Keratinocyte (primary cell): Measurements from ENCODE around the gene RSL1D1. TPM values are rescaled to one million over a fixed set of nuclear protein-coding genes. Genes with fewer than 3 reads are reported as not detected.

Experiments
- DNase-seq: peaks from one replicate; pipeline ENCODE4 v3.0.0-alpha.2; 2011; ENCODE audit warnings: low read depth, missing footprints, low spot score
- FAIRE-seq: peaks from 2 replicates; lab custom pipeline; 2011; peaks lifted over from hg19 to GRCh38; lab: Jason Lieb, UNC
- H2AFZ ChIP-seq: 2 replicates; pipeline ENCODE4 v1.6.0; 2012; ENCODE audit warnings: low read length, control low read depth, inconsistent platforms; ENCODE audit not compliant: control insufficient read depth
- H3K27ac ChIP-seq: 2 replicates; pipeline ENCODE4 v1.5.1; 2011; ENCODE audit warnings: low read length; ENCODE audit not compliant: control insufficient read depth, insufficient read depth
- H3K27me3 ChIP-seq: 3 replicates; pipeline ENCODE4 v1.6.0; 2011; ENCODE audit warnings: low read length; ENCODE audit not compliant: control insufficient read depth, insufficient read depth; ENCODE audit errors: extremely low read depth
- H3K36me3 ChIP-seq, 2 experiments: 2 replicates in 1 of 2; 3 replicates in 1 of 2; pipeline ENCODE4 v1.5.1; 2011; ENCODE audit warnings: low read length in 2 of 2, mild to moderate bottlenecking in 1 of 2; ENCODE audit not compliant: control insufficient read depth in 2 of 2, insufficient read depth in 2 of 2; ENCODE audit errors: extremely low read depth in 1 of 2
- H3K4me1 ChIP-seq: 3 replicates; pipeline ENCODE4 v1.5.1; 2011; ENCODE audit warnings: low read length; ENCODE audit not compliant: control insufficient read depth, insufficient read depth; ENCODE audit errors: extremely low read depth
- H3K4me2 ChIP-seq: 3 replicates; pipeline ENCODE4 v1.6.0; 2011; ENCODE audit warnings: low read depth, low read length; ENCODE audit not compliant: control insufficient read depth, insufficient read depth; ENCODE audit errors: extremely low read depth
- H3K4me3 ChIP-seq, 3 experiments: fragments of 200-600 bp in 1 of 3; sonication (generic) in 1 of 3; 2 replicates in 2 of 3; 3 replicates in 1 of 3; pipeline ENCODE4 v1.5.1; 2011 to 2016; ENCODE audit warnings: low read length in 3 of 3, mild to moderate bottlenecking in 3 of 3, control low read depth in 2 of 3, inconsistent platforms in 1 of 3, low read depth in 1 of 3, mixed read lengths in 1 of 3, mixed run types in 1 of 3, moderate library complexity in 1 of 3; ENCODE audit not compliant: control insufficient read depth in 2 of 3, insufficient read depth in 2 of 3; ENCODE audit errors: extremely low read depth in 1 of 3
- H3K79me2 ChIP-seq: 2 replicates; pipeline ENCODE4 v1.6.0; 2012; ENCODE audit warnings: low read length; ENCODE audit not compliant: control insufficient read depth, insufficient read depth
- H3K9ac ChIP-seq: 3 replicates; pipeline ENCODE4 v1.6.0; 2011; ENCODE audit warnings: low read length; ENCODE audit not compliant: control insufficient read depth, insufficient read depth; ENCODE audit errors: extremely low read depth
- H3K9me1 ChIP-seq: 3 replicates; pipeline ENCODE4 v1.6.0; 2011; ENCODE audit warnings: low read length; ENCODE audit not compliant: control insufficient read depth, insufficient read depth; ENCODE audit errors: extremely low read depth
- H3K9me3 ChIP-seq: 2 replicates; pipeline ENCODE4 v1.5.1; 2012; ENCODE audit warnings: low read depth, low read length; ENCODE audit not compliant: control insufficient read depth
- H4K20me1 ChIP-seq: 3 replicates; pipeline ENCODE4 v1.6.0; 2011; ENCODE audit warnings: low read length; ENCODE audit not compliant: control insufficient read depth, insufficient read depth; ENCODE audit errors: extremely low read depth
- EZH2 ChIP-seq: IDR thresholded peaks from one replicate; pipeline ENCODE4 v1.6.1; 2012; ENCODE audit warnings: inconsistent platforms, mild to moderate bottlenecking, low read length, moderate library complexity
- dilution Hi-C: fragments of 300-500 bp; cut with MboI; formaldehyde crosslinking; loops from one replicate; pipeline ENCODE4 v1.7.0; 2020; ENCODE audit warnings: low sequenced_read_pairs; ENCODE audit not compliant: extremely low pct_ligation_motif_present
- polyA plus RNA-seq, 5 experiments: library from polyadenylated mRNA; depleted of rRNA in 3 of 5; stranded (reverse) in 3 of 5; stranded (forward) in 1 of 5; unstranded in 1 of 5; fragments of >200 nt; gene quantifications; 1 replicate in 1 of 5; 2 replicates in 3 of 5; 3 replicates in 1 of 5; pipeline versions ENCODE4 v1.2.1 to v1.2.3, GENCODE V29; 2011 to 2012; ENCODE audit warnings: missing spikeins in 2 of 5, low read depth in 1 of 5, low replicate concordance in 1 of 5
- TF ChIP-seq, protein P1 (sequence below), 3 experiments: IDR thresholded peaks in 1 of 3; conservative IDR thresholded peaks in 1 of 3; optimal IDR thresholded peaks in 1 of 3; 2 replicates in 2 of 3; 3 replicates in 1 of 3; pipeline versions ENCODE3 to v1.5.1; 2011; ENCODE audit warnings: low read length in 3 of 3, mild to moderate bottlenecking in 3 of 3, moderate library complexity in 2 of 3, control low read depth in 1 of 3, inconsistent platforms in 1 of 3; ENCODE audit not compliant: insufficient read depth in 2 of 3; ENCODE audit errors: extremely low read depth in 1 of 3

Gene RSL1D1
- polyA plus RNA-seq, 1 donor (not counting 4 experiments of a cell fraction or from before 2014, with no cell fraction given) = 185 TPM

- Histone ChIP-seq H3K36me3 (no peaks in the 10 kb centered on the region), H3K9ac (no peak overlapping the region), H2AFZ (no peak overlapping the region), H3K79me2 (peaks cover 41% of the 10 kb centered on the region), H3K4me1 (peaks cover 22% of the 10 kb centered on the region), H3K9me3 (no peaks in the 10 kb centered on the region), H3K9me1 (no peaks in the 10 kb centered on the region), H3K4me3 (no peak overlapping the region), H3K4me2 (peak overlapping the region; percentile 2), H4K20me1 (no peaks in the 10 kb centered on the region), H3K27ac (no peak overlapping the region), H3K27me3 (no peaks in the 10 kb centered on the region)
- dilution Hi-C loops = no loop called here
- TF ChIP-seq, protein P1, sequence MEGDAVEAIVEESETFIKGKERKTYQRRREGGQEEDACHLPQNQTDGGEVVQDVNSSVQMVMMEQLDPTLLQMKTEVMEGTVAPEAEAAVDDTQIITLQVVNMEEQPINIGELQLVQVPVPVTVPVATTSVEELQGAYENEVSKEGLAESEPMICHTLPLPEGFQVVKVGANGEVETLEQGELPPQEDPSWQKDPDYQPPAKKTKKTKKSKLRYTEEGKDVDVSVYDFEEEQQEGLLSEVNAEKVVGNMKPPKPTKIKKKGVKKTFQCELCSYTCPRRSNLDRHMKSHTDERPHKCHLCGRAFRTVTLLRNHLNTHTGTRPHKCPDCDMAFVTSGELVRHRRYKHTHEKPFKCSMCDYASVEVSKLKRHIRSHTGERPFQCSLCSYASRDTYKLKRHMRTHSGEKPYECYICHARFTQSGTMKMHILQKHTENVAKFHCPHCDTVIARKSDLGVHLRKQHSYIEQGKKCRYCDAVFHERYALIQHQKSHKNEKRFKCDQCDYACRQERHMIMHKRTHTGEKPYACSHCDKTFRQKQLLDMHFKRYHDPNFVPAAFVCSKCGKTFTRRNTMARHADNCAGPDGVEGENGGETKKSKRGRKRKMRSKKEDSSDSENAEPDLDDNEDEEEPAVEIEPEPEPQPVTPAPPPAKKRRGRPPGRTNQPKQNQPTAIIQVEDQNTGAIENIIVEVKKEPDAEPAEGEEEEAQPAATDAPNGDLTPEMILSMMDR (optimal IDR thresholded peaks at IDR 0.05 in 1 of 3, IDR thresholded peaks at IDR 0.05 in 1 of 3, conservative IDR thresholded peaks at IDR 0.05 in 1 of 3; ENCODE audit: extremely low read depth in 1 of 3, insufficient read depth in 2 of 3, low read length in 3 of 3) = no peak
- TF ChIP-seq EZH2 = no peak
- FAIRE-seq (no peak), DNase-seq (no peak)
Measured at GRCh38 chr16:11799509-11800381, 51.6 kb downstream of the RSL1D1 start.

GRCh38 chr16:11799017-11799381, 52.3 kb downstream of the RSL1D1 start:
- Histone ChIP-seq H3K27ac (no peak overlapping the region), H3K9me1 (peaks cover under 1% of the 10 kb centered on the region), H3K4me3 (peak overlapping the region in 1 of 3 experiments; percentile 92), H3K9ac (no peak overlapping the region), H3K4me2 (peak overlapping the region; percentile 93), H2AFZ (no peak overlapping the region), H3K79me2 (peaks cover 49% of the 10 kb centered on the region), H3K36me3 (no peaks in the 10 kb centered on the region), H4K20me1 (no peaks in the 10 kb centered on the region), H3K27me3 (no peaks in the 10 kb centered on the region), H3K9me3 (no peaks in the 10 kb centered on the region), H3K4me1 (peaks cover 29% of the 10 kb centered on the region)
- dilution Hi-C loops = no loop called here
- TF ChIP-seq, protein P1 (optimal IDR thresholded peaks at IDR 0.05 in 1 of 3, IDR thresholded peaks at IDR 0.05 in 1 of 3, conservative IDR thresholded peaks at IDR 0.05 in 1 of 3; ENCODE audit: extremely low read depth in 1 of 3, insufficient read depth in 2 of 3, low read length in 3 of 3) = no peak
- TF ChIP-seq EZH2 = no peak
- DNase-seq = no peak
- FAIRE-seq = no peak
